ENCODE results near the gene SERPINB8.

- no peak for TF ChIP-seq POLR2A (IDR thresholded peaks at IDR 0.05)
- no peak for TF ChIP-seq CTCF (IDR thresholded peaks at IDR 0.05 in 8 of 11, conservative IDR thresholded peaks at IDR 0.05 in 3 of 11)
These were observed 50.3 kb downstream of the SERPINB8 start for GRCh38 chr18:64019922-64020756.

All from spleen (tissue), 7 donors.